H9 (cell line): ENCODE measurements around the gene PRR23C. TPM values are rescaled to one million over a fixed set of nuclear protein-coding genes. Genes with fewer than 3 reads are reported as not detected.

Experiments
- DNase-seq: peaks from one replicate; pipeline ENCODE4 v3.0.0-alpha.2; 2017
- H2AFZ ChIP-seq: one replicate; pipeline ENCODE4 v1.6.1; 2013; ENCODE audit warnings: mild to moderate bottlenecking, low read length, control low read depth, moderate library complexity
- H2AK5ac ChIP-seq: 2 replicates; pipeline ENCODE4 v1.6.1; 2013; ENCODE audit warnings: low read length, control low read depth, mixed read lengths; ENCODE audit not compliant: insufficient read length
- H2BK120ac ChIP-seq: one replicate; pipeline ENCODE4 v1.6.1; 2013; ENCODE audit warnings: low read depth, mild to moderate bottlenecking, low read length, control low read depth, inconsistent platforms; ENCODE audit not compliant: poor library complexity, severe bottlenecking
- H2BK12ac ChIP-seq: 2 replicates; pipeline ENCODE4 v1.6.1; 2013; ENCODE audit warnings: low read length, control low read depth, mixed read lengths, low read depth; ENCODE audit not compliant: insufficient read length
- H2BK15ac ChIP-seq: 2 replicates; pipeline ENCODE4 v1.6.1; 2013; ENCODE audit warnings: low read depth, low read length, control low read depth
- H2BK20ac ChIP-seq: one replicate; pipeline ENCODE4 v1.6.1; 2013; ENCODE audit warnings: low read depth, mild to moderate bottlenecking, low read length, control low read depth, inconsistent platforms; ENCODE audit not compliant: poor library complexity, severe bottlenecking
- H2BK5ac ChIP-seq: 2 replicates; pipeline ENCODE4 v1.6.1; 2013; ENCODE audit warnings: low read length, control low read depth, mixed read lengths; ENCODE audit not compliant: insufficient read length
- H3K14ac ChIP-seq: 2 replicates; pipeline ENCODE4 v1.6.1; 2013; ENCODE audit warnings: low read length, control low read depth; ENCODE audit not compliant: insufficient read depth
- H3K18ac ChIP-seq: 2 replicates; pipeline ENCODE4 v1.6.1; 2013; ENCODE audit warnings: low read depth, mild to moderate bottlenecking, mixed read lengths, low read length, control low read depth; ENCODE audit not compliant: insufficient read length
- H3K23ac ChIP-seq: 2 replicates; pipeline ENCODE4 v1.6.1; 2013; ENCODE audit warnings: low read length, control low read depth, mixed read lengths, low read depth; ENCODE audit not compliant: insufficient read length
- H3K23me2 ChIP-seq: 2 replicates; pipeline ENCODE4 v1.6.1; 2013; ENCODE audit warnings: low read depth, mild to moderate bottlenecking, mixed read lengths, low read length, control low read depth; ENCODE audit not compliant: insufficient read length, poor library complexity, severe bottlenecking
- H3K27ac ChIP-seq: 2 replicates; pipeline ENCODE4 v1.5.1; 2013; ENCODE audit warnings: low read length, control low read depth, mixed read lengths, low read depth; ENCODE audit not compliant: insufficient read length
- H3K27me3 ChIP-seq: 2 replicates; pipeline ENCODE4 v1.6.1; 2013; ENCODE audit warnings: low read length, control low read depth, inconsistent platforms; ENCODE audit not compliant: insufficient read depth
- H3K4ac ChIP-seq: 2 replicates; pipeline ENCODE4 v1.6.1; 2013; ENCODE audit warnings: low read depth, mild to moderate bottlenecking, control low read depth, inconsistent platforms, low read length, moderate library complexity
- H3K4me1 ChIP-seq: 2 replicates; pipeline ENCODE4 v1.6.1; 2013; ENCODE audit warnings: low read length, control low read depth, inconsistent platforms; ENCODE audit not compliant: insufficient read depth
- H3K4me2 ChIP-seq: 2 replicates; pipeline ENCODE4 v1.6.1; 2013; ENCODE audit warnings: low read length, control low read depth, mixed read lengths; ENCODE audit not compliant: insufficient read length, insufficient read depth
- H3K56ac ChIP-seq: 2 replicates; pipeline ENCODE4 v1.6.1; 2013; ENCODE audit warnings: low read depth, mild to moderate bottlenecking, mixed read lengths, low read length, control low read depth; ENCODE audit not compliant: insufficient read length
- H3K79me1 ChIP-seq: 2 replicates; pipeline ENCODE4 v1.6.1; 2013; ENCODE audit warnings: low read depth, mild to moderate bottlenecking, moderate library complexity, low read length, control low read depth, inconsistent platforms; ENCODE audit not compliant: insufficient read depth, poor library complexity, severe bottlenecking
- H3K79me2 ChIP-seq: 2 replicates; pipeline ENCODE4 v1.6.1; 2013; ENCODE audit warnings: low read length, control low read depth, inconsistent platforms; ENCODE audit not compliant: insufficient read depth
- H3K9ac ChIP-seq: 2 replicates; pipeline ENCODE4 v1.6.1; 2013; ENCODE audit warnings: low read length, control low read depth, mixed read lengths; ENCODE audit not compliant: insufficient read length; ENCODE audit errors: extremely low read depth
- H3K9me3 ChIP-seq: one replicate; pipeline ENCODE4 v1.6.1; 2013; ENCODE audit warnings: low read depth, low read length, inconsistent platforms; ENCODE audit not compliant: control insufficient read depth
- H3T11ph ChIP-seq: one replicate; pipeline ENCODE4 v1.6.1; 2013; ENCODE audit warnings: mild to moderate bottlenecking, low read length, control low read depth, inconsistent platforms
- H4K20me1 ChIP-seq: one replicate; pipeline ENCODE4 v1.6.1; 2013; ENCODE audit not compliant: control insufficient read depth, insufficient read length, insufficient read depth
- H4K5ac ChIP-seq: 2 replicates; pipeline ENCODE4 v1.6.1; 2013; ENCODE audit warnings: low read depth, mild to moderate bottlenecking, mixed read lengths, low read length, control low read depth; ENCODE audit not compliant: insufficient read length
- H4K8ac ChIP-seq: replicated peaks from 2 replicates; pipeline ENCODE4 v1.6.1; 2013; ENCODE audit warnings: low read length, control low read depth, mixed read lengths, low read depth; ENCODE audit not compliant: insufficient read length
- H4K91ac ChIP-seq: 2 replicates; pipeline ENCODE4 v1.6.1; 2013; ENCODE audit warnings: low read depth, mild to moderate bottlenecking, moderate library complexity, mixed read lengths, low read length, control low read depth; ENCODE audit not compliant: insufficient read length
- H3K27ac Mint-ChIP-seq, 3 experiments: 2 replicates in 2 of 3; 3 replicates in 1 of 3; pipeline ENCODE4 v1.8.0; 2020 to 2021; ENCODE audit warnings: mixed read lengths in 3 of 3, mild to moderate bottlenecking in 1 of 3, moderate library complexity in 1 of 3
- H3K27me3 Mint-ChIP-seq: 2 replicates; pipeline ENCODE4 v1.8.0; 2021; ENCODE audit warnings: low read depth, mild to moderate bottlenecking, moderate library complexity, mixed read lengths
- H3K36me3 Mint-ChIP-seq, 3 experiments: 2 replicates in 2 of 3; 3 replicates in 1 of 3; pipeline ENCODE4 v1.8.0; 2020 to 2021; ENCODE audit warnings: low read depth in 3 of 3, mixed read lengths in 3 of 3; ENCODE audit not compliant: insufficient read depth in 1 of 3
- H3K4me1 Mint-ChIP-seq, 2 experiments: 2 replicates each; pipeline ENCODE4 v1.8.0; 2020; ENCODE audit warnings: mixed read lengths in 2 of 2
- H3K4me3 Mint-ChIP-seq, 2 experiments: 2 replicates in 1 of 2; 3 replicates in 1 of 2; pipeline ENCODE4 v1.8.0; 2020 to 2021; ENCODE audit warnings: mild to moderate bottlenecking in 2 of 2, mixed read lengths in 2 of 2, moderate library complexity in 1 of 2
- H3K9me3 Mint-ChIP-seq, 2 experiments: 2 replicates in 1 of 2; 3 replicates in 1 of 2; pipeline ENCODE4 v1.8.0; 2020; ENCODE audit warnings: mild to moderate bottlenecking in 2 of 2, mixed read lengths in 2 of 2, moderate library complexity in 1 of 2
- WGBS: extraction: QIAGEN DNeasy Blood & Tissue Kit; methylation state at CpG from one replicate; pipeline ENCODE4 v1.1.7; 2013; ENCODE audit warnings: missing lambda C conversion rate, low lambda C conversion rate, mixed read lengths; ENCODE audit not compliant: insufficient read length; ENCODE audit errors: extremely low coverage; 5-methylcytosine and 5-hydroxymethylcytosine counted together
- total RNA-seq: library from RNA; stranded (reverse); gene quantifications from 2 replicates; pipeline ENCODE4 v1.2.1, GENCODE V29; 2021
- TF ChIP-seq, protein P1 (sequence below): fragments of 200-600 bp; sonication (generic); conservative IDR thresholded peaks from 3 replicates; pipeline ENCODE4 v1.8.0; 2021; ENCODE audit warnings: antibody characterized with exemption, mild to moderate bottlenecking

Gene PRR23C
- total RNA-seq, 1 experiment from 2014 or later, result not detected

DNA sequence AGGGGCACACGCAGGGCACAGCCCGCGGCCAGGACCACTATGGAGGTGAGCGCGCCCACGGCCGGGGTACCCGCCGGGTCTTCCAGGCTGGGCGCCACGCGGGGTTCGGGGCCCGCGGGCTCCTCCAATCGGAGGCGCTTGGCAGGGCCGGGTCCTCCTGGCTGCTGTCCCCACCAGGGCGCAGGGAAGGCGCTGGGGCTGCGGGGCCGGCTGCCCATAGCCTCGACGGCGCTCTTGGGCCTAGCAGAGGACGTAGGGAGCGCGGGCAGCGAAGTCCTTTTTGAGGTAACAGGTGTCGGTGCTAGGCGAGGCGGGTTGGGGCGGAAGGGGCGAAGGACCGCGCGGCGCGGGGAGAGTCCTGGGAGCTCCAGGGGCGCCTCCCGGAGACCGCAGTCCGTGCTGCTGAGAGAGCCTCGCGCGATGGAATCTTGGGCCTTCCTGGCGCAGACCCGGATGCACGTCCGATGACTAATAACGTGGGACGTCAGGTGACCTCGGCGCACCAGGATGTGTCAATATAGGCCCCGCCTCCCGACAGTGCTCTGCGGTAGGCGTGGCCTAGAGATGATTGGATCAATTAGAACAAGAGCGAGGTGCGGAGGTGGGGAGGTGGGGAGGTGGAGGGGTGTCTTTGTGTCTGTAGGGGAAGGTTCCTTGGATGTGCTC, 38.5 kb downstream of the PRR23C start, which contains the start of gene PRR23A:
PRR23A (minus strand) TSS at position 218 of the 666 bp plus-strand sequence; CDS start at position 218, 0 bp downstream.
- Mint-ChIP-seq H3K4me1 (no peaks in the 10 kb centered on the region), H3K27me3 (peaks cover 3% of the 10 kb centered on the region), H3K4me3 (no peak within 1 kb of the TSS), H3K9me3 (peaks cover 20 to 29% of the 10 kb centered on the region in 2 experiments), H3K27ac (no peak within 1 kb of the TSS), H3K36me3 (no peaks in the 10 kb centered on the region; a peak in 2 of 7 replicates)
- Histone ChIP-seq H3K14ac (no peak within 1 kb of the TSS), H3K56ac (no peak within 1 kb of the TSS), H2AK5ac (no peak within 1 kb of the TSS), H3K9me3 (no peaks in the 10 kb centered on the region), H2AFZ (no peak within 1 kb of the TSS), H2BK20ac (no peak within 1 kb of the TSS), H3K23ac (no peak within 1 kb of the TSS), H3K18ac (no peak within 1 kb of the TSS), H3K23me2 (no peaks in the 10 kb centered on the region), H3K9ac (no peak within 1 kb of the TSS), H2BK12ac (no peak within 1 kb of the TSS), H3K4ac (no peak within 1 kb of the TSS), H4K5ac (no peak within 1 kb of the TSS), H3K4me1 (no peaks in the 10 kb centered on the region), H2BK120ac (no peak within 1 kb of the TSS), H2BK5ac (no peak within 1 kb of the TSS), H3K4me2 (no peak within 1 kb of the TSS), H4K20me1 (no peaks in the 10 kb centered on the region), H3K27ac (no peak within 1 kb of the TSS), H3K79me2 (no peaks in the 10 kb centered on the region), H3T11ph (no peak within 1 kb of the TSS), H3K79me1 (no peaks in the 10 kb centered on the region), H4K8ac (no peak within 1 kb of the TSS), H3K27me3 (no peaks in the 10 kb centered on the region), H4K91ac (no peak within 1 kb of the TSS), H2BK15ac (no peak within 1 kb of the TSS)
- DNase-seq, result no peak
- WGBS, result no CpG with 5 or more reads among the region's 60 CpGs
- TF ChIP-seq, protein P1, sequence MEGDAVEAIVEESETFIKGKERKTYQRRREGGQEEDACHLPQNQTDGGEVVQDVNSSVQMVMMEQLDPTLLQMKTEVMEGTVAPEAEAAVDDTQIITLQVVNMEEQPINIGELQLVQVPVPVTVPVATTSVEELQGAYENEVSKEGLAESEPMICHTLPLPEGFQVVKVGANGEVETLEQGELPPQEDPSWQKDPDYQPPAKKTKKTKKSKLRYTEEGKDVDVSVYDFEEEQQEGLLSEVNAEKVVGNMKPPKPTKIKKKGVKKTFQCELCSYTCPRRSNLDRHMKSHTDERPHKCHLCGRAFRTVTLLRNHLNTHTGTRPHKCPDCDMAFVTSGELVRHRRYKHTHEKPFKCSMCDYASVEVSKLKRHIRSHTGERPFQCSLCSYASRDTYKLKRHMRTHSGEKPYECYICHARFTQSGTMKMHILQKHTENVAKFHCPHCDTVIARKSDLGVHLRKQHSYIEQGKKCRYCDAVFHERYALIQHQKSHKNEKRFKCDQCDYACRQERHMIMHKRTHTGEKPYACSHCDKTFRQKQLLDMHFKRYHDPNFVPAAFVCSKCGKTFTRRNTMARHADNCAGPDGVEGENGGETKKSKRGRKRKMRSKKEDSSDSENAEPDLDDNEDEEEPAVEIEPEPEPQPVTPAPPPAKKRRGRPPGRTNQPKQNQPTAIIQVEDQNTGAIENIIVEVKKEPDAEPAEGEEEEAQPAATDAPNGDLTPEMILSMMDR, result no peak
